ENCODE results near the gene RACGAP1. TPM values are rescaled to one million over a fixed set of nuclear protein-coding genes. Genes with fewer than 3 reads are reported as not detected.

The RACGAP1 gene, protein sequence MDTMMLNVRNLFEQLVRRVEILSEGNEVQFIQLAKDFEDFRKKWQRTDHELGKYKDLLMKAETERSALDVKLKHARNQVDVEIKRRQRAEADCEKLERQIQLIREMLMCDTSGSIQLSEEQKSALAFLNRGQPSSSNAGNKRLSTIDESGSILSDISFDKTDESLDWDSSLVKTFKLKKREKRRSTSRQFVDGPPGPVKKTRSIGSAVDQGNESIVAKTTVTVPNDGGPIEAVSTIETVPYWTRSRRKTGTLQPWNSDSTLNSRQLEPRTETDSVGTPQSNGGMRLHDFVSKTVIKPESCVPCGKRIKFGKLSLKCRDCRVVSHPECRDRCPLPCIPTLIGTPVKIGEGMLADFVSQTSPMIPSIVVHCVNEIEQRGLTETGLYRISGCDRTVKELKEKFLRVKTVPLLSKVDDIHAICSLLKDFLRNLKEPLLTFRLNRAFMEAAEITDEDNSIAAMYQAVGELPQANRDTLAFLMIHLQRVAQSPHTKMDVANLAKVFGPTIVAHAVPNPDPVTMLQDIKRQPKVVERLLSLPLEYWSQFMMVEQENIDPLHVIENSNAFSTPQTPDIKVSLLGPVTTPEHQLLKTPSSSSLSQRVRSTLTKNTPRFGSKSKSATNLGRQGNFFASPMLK
- total RNA-seq: 1 to 10 TPM; 3.0 to 3.3 TPM
- polyA plus RNA-seq (2013, experiment 1 of 2): 8.8 TPM
- 11.4 TPM for polyA plus RNA-seq (2013, experiment 2 of 2)
- 3.9 to 147 (median 20.6) reads per million in 172 experiments for total RNA-seq

DNA sequence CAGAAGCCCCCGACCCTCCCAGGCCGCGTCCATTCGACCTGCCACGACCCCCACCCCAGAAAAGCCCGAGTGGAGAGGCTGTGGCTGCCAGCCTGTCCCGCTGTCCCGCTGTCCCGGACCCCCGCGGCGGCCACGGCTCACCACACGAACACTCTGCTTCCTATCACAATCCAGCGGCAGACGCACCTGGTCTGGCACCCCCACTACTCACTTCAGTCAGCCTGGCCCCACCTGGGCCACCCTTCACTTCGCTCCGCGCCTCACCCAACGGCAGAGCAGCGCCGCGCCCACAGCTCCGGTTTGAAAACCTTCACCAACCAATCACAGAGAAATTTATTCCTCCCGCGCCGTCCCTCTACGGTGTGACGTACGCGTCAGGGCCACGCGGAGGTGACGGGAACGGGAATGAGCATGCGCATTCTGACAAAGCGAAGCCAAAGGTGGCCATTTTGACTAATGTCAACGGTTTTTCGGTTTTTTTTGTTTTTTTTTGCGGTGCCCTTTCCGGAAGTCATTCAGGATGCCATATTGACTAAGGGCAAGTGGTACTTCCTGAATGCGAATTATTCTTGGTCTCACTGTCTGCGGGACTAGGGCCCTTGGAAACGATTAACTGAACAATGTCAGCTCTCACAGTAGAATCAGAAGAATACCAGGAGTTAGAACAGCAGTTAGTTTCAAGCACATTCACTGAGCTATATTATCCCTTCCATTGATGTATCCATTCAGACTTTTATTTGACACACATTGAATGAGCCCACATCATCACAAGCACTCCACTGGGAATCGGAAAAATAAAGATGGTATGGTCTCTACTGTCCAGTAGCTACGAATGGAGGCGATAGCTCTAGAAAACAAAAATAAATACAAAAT, at the start of gene RACGAP1:
TSS of gene RACGAP1 (minus strand) at position 308 of the 873 bp plus-strand sequence. CDS start 8,779 bp downstream, outside the sequence.
- TF ChIP-seq, protein P1, sequence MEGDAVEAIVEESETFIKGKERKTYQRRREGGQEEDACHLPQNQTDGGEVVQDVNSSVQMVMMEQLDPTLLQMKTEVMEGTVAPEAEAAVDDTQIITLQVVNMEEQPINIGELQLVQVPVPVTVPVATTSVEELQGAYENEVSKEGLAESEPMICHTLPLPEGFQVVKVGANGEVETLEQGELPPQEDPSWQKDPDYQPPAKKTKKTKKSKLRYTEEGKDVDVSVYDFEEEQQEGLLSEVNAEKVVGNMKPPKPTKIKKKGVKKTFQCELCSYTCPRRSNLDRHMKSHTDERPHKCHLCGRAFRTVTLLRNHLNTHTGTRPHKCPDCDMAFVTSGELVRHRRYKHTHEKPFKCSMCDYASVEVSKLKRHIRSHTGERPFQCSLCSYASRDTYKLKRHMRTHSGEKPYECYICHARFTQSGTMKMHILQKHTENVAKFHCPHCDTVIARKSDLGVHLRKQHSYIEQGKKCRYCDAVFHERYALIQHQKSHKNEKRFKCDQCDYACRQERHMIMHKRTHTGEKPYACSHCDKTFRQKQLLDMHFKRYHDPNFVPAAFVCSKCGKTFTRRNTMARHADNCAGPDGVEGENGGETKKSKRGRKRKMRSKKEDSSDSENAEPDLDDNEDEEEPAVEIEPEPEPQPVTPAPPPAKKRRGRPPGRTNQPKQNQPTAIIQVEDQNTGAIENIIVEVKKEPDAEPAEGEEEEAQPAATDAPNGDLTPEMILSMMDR (IDR thresholded peaks at IDR 0.05): no peak
- Mint-ChIP-seq H3K27me3 (peaks cover 13% of the 10 kb centered on the region), H3K4me3 (peak within 1 kb of the TSS; percentile 94), H3K9me3 (no peaks in the 10 kb centered on the region), H3K36me3 (ENCODE audit: low read depth) (peaks cover 4% of the 10 kb centered on the region), H3K4me1 (ENCODE audit: low read depth) (peaks cover 15% of the 10 kb centered on the region), H3K27ac (peak within 1 kb of the TSS; percentile 66)
- H3K36me3 ChIP-seq (ENCODE audit: insufficient read depth, low read length): no peaks in the 10 kb centered on the region
- peak within 1 kb of the TSS; percentile 75 for H3K4me3 ChIP-seq (ENCODE audit: low read length)
- DNase-seq (peak; percentile 88 to 99 (median 94)), ATAC-seq (ENCODE audit: poor library complexity) (peak; percentile 97)
- no peaks in the 10 kb centered on the region for H3K9me3 ChIP-seq (ENCODE audit: control insufficient read depth in 1 of 2, insufficient read depth in 1 of 2, low read length in 2 of 2)
- CTCF ChIA-PET: interaction anchor here (0.7 to 2.7 kb wide), 10 partner anchors 14 to 284 kb away, joined by 3 to 16 read pairs (median 4); partner anchors contain the start of genes COX14, SMARCD1 and TMBIM6
- no peaks in the 10 kb centered on the region for H3K27me3 ChIP-seq (ENCODE audit: control insufficient read depth in 1 of 2, insufficient read depth in 2 of 2, low read length in 2 of 2)
- POLR2A ChIA-PET: interaction anchor here (0.9 to 2.0 kb wide), 7 partner anchors 12 to 1343 kb away, joined by 3 to 10 read pairs (median 5); partner anchors contain the start of genes CERS5, COX14, KANSL2 and SMARCD1
- intact Hi-C loops (cut with DNase I, micrococcal nuclease): loop anchor here (1.0 to 10.0 kb wide), 6 partner anchors 60 to 1308 kb away; partner anchors contain the start of genes COX14 (in 2 of the 2), BCDIN3D (in 1 of the 2), CCNT1 (in 1 of the 2) and CERS5 (in 1 of the 2)
- H3K4me1 ChIP-seq (ENCODE audit: insufficient read depth, low read length): peaks cover 18% of the 10 kb centered on the region
- peak within 1 kb of the TSS; percentile 16 to 28 for H3K27ac ChIP-seq (ENCODE audit: low read depth in 1 of 2, low read length in 2 of 2)

DNA sequence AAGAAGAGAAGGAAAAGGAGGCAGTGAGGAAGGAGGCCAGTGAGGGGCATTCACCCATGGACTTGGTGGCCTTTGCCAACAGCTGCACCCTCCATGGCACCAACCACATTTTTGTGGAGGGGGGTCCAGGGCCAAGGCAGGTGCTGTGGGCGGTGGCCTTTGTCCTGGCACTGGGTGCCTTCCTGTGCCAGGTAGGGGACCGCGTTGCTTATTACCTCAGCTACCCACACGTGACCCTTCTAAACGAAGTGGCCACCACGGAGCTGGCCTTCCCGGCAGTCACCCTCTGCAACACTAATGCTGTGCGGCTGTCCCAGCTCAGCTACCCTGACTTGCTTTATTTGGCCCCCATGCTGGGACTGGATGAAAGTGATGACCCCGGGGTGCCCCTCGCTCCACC, 48.4 kb upstream of the RACGAP1 start:
- DNase-seq: no peak
- no peak overlapping the region for H3K27ac ChIP-seq (ENCODE audit: low read depth in 1 of 2, low read length in 2 of 2)
- Mint-ChIP-seq H3K9me3 (no peaks in the 10 kb centered on the region), H3K27me3 (peaks cover 5% of the 10 kb centered on the region), H3K36me3 (ENCODE audit: low read depth) (no peaks in the 10 kb centered on the region), H3K4me3 (no peak overlapping the region), H3K27ac (no peak overlapping the region), H3K4me1 (ENCODE audit: low read depth) (peaks cover 10% of the 10 kb centered on the region)
- H3K4me1 ChIP-seq (ENCODE audit: insufficient read depth, low read length): peaks cover 14% of the 10 kb centered on the region
- no peak overlapping the region for H3K4me3 ChIP-seq (ENCODE audit: low read length)
- no peaks in the 10 kb centered on the region for H3K9me3 ChIP-seq (ENCODE audit: control insufficient read depth in 1 of 2, insufficient read depth in 1 of 2, low read length in 2 of 2)
- ATAC-seq (ENCODE audit: poor library complexity): no peak
- intact Hi-C loops (cut with DNase I, micrococcal nuclease): loop anchor here (2.0 to 10.0 kb wide), 2 partner anchors 59 to 241 kb away; no protein-coding TSS in a partner anchor
- no peaks in the 10 kb centered on the region for H3K36me3 ChIP-seq (ENCODE audit: insufficient read depth, low read length)
- CTCF ChIA-PET: no interaction called here
- POLR2A ChIA-PET: no interaction called here
- TF ChIP-seq, protein P1 (IDR thresholded peaks at IDR 0.05): no peak
- H3K27me3 ChIP-seq (ENCODE audit: control insufficient read depth in 1 of 2, insufficient read depth in 2 of 2, low read length in 2 of 2): no peaks in the 10 kb centered on the region

DNA sequence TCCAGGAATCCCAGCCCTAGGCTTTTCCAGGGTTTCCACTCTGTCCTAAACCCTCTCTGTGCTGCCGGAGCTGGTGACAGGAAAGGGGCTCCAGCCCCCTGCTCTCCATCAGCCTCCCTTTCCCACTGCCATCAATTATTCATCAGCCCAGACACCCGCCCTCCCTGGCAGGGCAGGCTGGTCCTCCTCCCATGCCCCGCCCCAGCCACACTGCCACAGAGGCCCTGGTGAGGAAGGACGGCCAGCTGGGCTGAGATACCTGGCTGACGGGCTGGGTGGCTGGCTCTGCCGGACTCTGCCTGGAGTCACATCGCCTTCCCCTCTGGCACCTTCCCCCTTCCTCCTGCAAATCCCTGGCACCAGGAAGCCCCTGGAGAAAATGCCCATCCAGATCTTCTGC, 47.9 kb upstream of the RACGAP1 start:
- peaks cover 10% of the 10 kb centered on the region for H3K4me1 Mint-ChIP-seq (ENCODE audit: low read depth)
- Histone ChIP-seq H3K27me3 (ENCODE audit: control insufficient read depth in 1 of 2, insufficient read depth in 2 of 2, low read length in 2 of 2) (no peaks in the 10 kb centered on the region), H3K4me1 (ENCODE audit: insufficient read depth, low read length) (peaks cover 14% of the 10 kb centered on the region), H3K9me3 (ENCODE audit: control insufficient read depth in 1 of 2, insufficient read depth in 1 of 2, low read length in 2 of 2) (no peaks in the 10 kb centered on the region), H3K36me3 (ENCODE audit: insufficient read depth, low read length) (no peaks in the 10 kb centered on the region), H3K27ac (ENCODE audit: low read depth in 1 of 2, low read length in 2 of 2) (no peak overlapping the region), H3K4me3 (ENCODE audit: low read length) (no peak overlapping the region)
- H3K36me3 Mint-ChIP-seq (ENCODE audit: low read depth): no peaks in the 10 kb centered on the region
- no peaks in the 10 kb centered on the region for H3K9me3 Mint-ChIP-seq
- TF ChIP-seq, protein P1 (IDR thresholded peaks at IDR 0.05): no peak
- DNase-seq: no peak
- ATAC-seq (ENCODE audit: poor library complexity): no peak
- CTCF ChIA-PET: no interaction called here
- intact Hi-C loops (cut with DNase I, micrococcal nuclease): loop anchor here in 1 of 2 experiments (10.0 kb wide), 1 partner anchor 242 kb away; no protein-coding TSS in a partner anchor
- H3K27me3 Mint-ChIP-seq: peaks cover 5% of the 10 kb centered on the region
- H3K4me3 Mint-ChIP-seq: no peak overlapping the region
- no peak overlapping the region for H3K27ac Mint-ChIP-seq
- POLR2A ChIA-PET: no interaction called here

Measured in CD4-positive, alpha-beta T cell (primary cell).